HepG2 (cell line): Measurements from ENCODE around the gene DDIT4. TPM values are rescaled to one million over a fixed set of nuclear protein-coding genes. Genes with fewer than 3 reads are reported as not detected.

Experiments
- AKNA ChIP-seq: sonication (generic); formaldehyde crosslinking; IDR thresholded peaks from 2 replicates; pipeline ENCODE4 v1.4.0; 2020; ENCODE audit warnings: missing genetic modification reagents, borderline replicate concordance
- ATF5 ChIP-seq: sonication (generic); formaldehyde crosslinking; IDR thresholded peaks from 2 replicates; pipeline ENCODE4 v1.4.0; 2020; ENCODE audit warnings: mild to moderate bottlenecking, low read depth, missing genetic modification reagents
- HDAC1 ChIP-seq: sonication (generic); formaldehyde crosslinking; IDR thresholded peaks from 2 replicates; pipeline ENCODE4 v1.5.1; 2020; ENCODE audit warnings: mild to moderate bottlenecking, missing genetic modification reagents
- KLF15 ChIP-seq: sonication (generic); formaldehyde crosslinking; IDR thresholded peaks from 2 replicates; pipeline ENCODE4 v1.8.1; 2023; ENCODE audit warnings: borderline replicate concordance, mild to moderate bottlenecking, inconsistent platforms, missing genetic modification reagents, mixed read lengths
- NFIC ChIP-seq: IDR thresholded peaks from 2 replicates; pipeline ENCODE4 v1.6.1; 2012; ENCODE audit warnings: mild to moderate bottlenecking, low read length, inconsistent platforms
- TRIM24 ChIP-seq: sonication (generic); formaldehyde crosslinking; IDR thresholded peaks from 2 replicates; pipeline ENCODE4 v1.8.0; 2022; ENCODE audit warnings: mild to moderate bottlenecking, missing genetic modification reagents
- ZNF557 ChIP-seq: sonication (generic); formaldehyde crosslinking; IDR thresholded peaks from 2 replicates; pipeline ENCODE4 v1.4.0; 2020; ENCODE audit warnings: missing genetic modification reagents
- ZUFSP ChIP-seq: sonication (generic); formaldehyde crosslinking; IDR thresholded peaks from 2 replicates; pipeline ENCODE4 v1.9.0; 2021; ENCODE audit warnings: missing genetic modification reagents, mild to moderate bottlenecking, borderline replicate concordance
- polyA plus RNA-seq, 8 experiments: library from polyadenylated mRNA; depleted of rRNA in 3 of 8; stranded (reverse) in 7 of 8; unstranded in 1 of 8; fragments of >200 nt; fragmentation: Illumina TruSeq in 4 of 8; extraction: Trizol in 4 of 8; gene quantifications; 2 replicates each; pipeline versions ENCODE4 v1.2.1 to v1.2.3, GENCODE V29; 2011 to 2016; ENCODE audit warnings: low read depth in 4 of 8, missing spikeins in 1 of 8, mixed read lengths in 1 of 8; ENCODE audit not compliant: insufficient read depth in 1 of 8
- total RNA-seq, 5 experiments: library from RNA; depleted of rRNA; stranded (reverse); fragments of >200 nt; fragmentation: Illumina TruSeq; extraction: Trizol; gene quantifications; 2 replicates each; pipeline ENCODE4 v1.2.3, GENCODE V29; 2016; ENCODE audit warnings: low read depth in 1 of 5

DDIT4 gene
- total and polyA plus RNA-seq, 2 of the 13 experiments (the other 11 are each of a cell fraction or from before 2014, with no cell fraction given): 35.6 to 40.7 TPM

DNA sequence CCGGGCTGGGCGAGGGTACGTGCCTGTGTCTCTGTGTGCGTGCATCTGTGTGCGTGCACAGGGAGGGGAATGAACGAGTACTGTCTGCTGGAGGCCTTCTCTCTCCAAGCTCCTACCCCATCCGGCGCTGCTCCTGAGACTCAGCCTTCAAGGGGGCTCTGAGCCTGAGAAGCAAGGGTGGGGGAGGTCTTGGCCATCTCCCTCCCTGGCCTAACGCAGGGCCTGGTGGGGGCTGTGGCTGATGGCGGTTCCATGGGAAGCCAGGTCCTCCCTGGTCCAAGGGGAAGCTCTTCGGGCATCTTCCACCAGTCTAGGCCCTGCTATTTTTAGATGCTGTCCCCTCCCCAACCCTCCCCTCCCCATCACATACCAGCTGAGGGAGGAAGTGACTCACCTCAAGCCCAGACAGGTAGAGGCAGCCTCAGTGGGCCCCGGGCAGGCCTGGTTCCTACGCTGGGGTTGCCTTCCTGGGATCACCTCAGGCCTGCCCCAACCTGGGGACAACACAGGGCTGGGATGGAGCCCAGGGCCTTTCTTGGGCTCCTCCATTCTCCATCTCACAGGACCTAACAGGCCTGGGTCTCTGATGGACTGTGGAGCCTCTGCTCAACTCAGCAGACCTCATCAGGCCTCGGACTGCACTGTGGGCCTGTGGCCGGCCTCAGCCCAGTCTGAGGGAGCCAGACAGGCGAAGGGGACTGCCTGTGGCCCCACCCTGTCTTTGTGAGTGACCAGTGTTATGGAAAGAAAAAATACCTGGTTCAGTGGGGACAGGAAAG, 48.7 kb downstream of the DDIT4 start (continued):
- TF ChIP-seq AKNA (CRISPR knock-in tag) (no peak), HDAC1 (CRISPR knock-in tag) (no peak), ZUFSP (CRISPR knock-in tag) (no peak), TRIM24 (CRISPR knock-in tag) (no peak), KLF15 (CRISPR knock-in tag) (no peak), ATF5 (no peak), ZNF557 (CRISPR knock-in tag) (no peak), NFIC (no peak)
